HEK293T (cell line): Measurements from ENCODE around the gene FTL.

Experiments
- CTCF ChIA-PET: fragments of 350-600 bp; formaldehyde crosslinking; extraction: SDS; loops from one replicate; lab custom pipeline; 2021; ENCODE audit warnings: antibody characterized with exemption, inconsistent platforms; lab: Yijun Ruan, JAX
- POLR2A ChIA-PET: fragments of 350-600 bp; formaldehyde crosslinking; extraction: SDS; loops from one replicate; lab custom pipeline; 2020; ENCODE audit warnings: antibody characterized with exemption, inconsistent platforms; lab: Yijun Ruan, JAX
- DNase-seq: peaks from one replicate; pipeline ENCODE4 v3.0.0; 2012; ENCODE audit warnings: mixed read lengths; ENCODE audit errors: extremely low spot score
- ARNT ChIP-seq: fragments of 450-650 bp; IDR thresholded peaks from 2 replicates; pipeline ENCODE4 v1.6.1; 2017; ENCODE audit warnings: mild to moderate bottlenecking
- BHLHE40 ChIP-seq: fragments of 450-650 bp; IDR thresholded peaks from 2 replicates; pipeline ENCODE4 v1.6.1; 2016; ENCODE audit warnings: mild to moderate bottlenecking, moderate library complexity, borderline replicate concordance
- CTBP1 ChIP-seq: fragments of 450-650 bp; IDR thresholded peaks from 2 replicates; pipeline ENCODE4 v1.6.1; 2016; ENCODE audit warnings: borderline replicate concordance
- ELF4 ChIP-seq: fragments of 450-650 bp; IDR thresholded peaks from 2 replicates; pipeline ENCODE4 v1.6.1; 2017; ENCODE audit warnings: antibody characterized with exemption
- FOXA1 ChIP-seq: fragments of 450-650 bp; IDR thresholded peaks from 2 replicates; pipeline ENCODE4 v1.6.1; 2016; ENCODE audit warnings: mild to moderate bottlenecking
- FOXK2 ChIP-seq: fragments of 450-650 bp; IDR thresholded peaks from 2 replicates; pipeline ENCODE4 v1.6.1; 2016; ENCODE audit warnings: mild to moderate bottlenecking
- FOXM1 ChIP-seq: fragments of 450-650 bp; IDR thresholded peaks from 2 replicates; pipeline ENCODE4 v1.6.1; 2017; ENCODE audit warnings: mild to moderate bottlenecking, borderline replicate concordance
- HDGF ChIP-seq: fragments of 450-650 bp; IDR thresholded peaks from 2 replicates; pipeline ENCODE4 v1.6.1; 2017; ENCODE audit warnings: antibody characterized with exemption, borderline replicate concordance
- L3MBTL2 ChIP-seq: fragments of 450-650 bp; conservative IDR thresholded peaks from 2 replicates; pipeline ENCODE4 v1.6.1; 2016; ENCODE audit warnings: mild to moderate bottlenecking
- LEF1 ChIP-seq: fragments of 450-650 bp; IDR thresholded peaks from 2 replicates; pipeline ENCODE4 v1.6.1; 2017; ENCODE audit warnings: mild to moderate bottlenecking, borderline replicate concordance
- NFRKB ChIP-seq: fragments of 450-650 bp; IDR thresholded peaks from 2 replicates; pipeline ENCODE4 v1.6.1; 2016; ENCODE audit warnings: mild to moderate bottlenecking, moderate library complexity
- SP1 ChIP-seq: fragments of 450-650 bp; IDR thresholded peaks from 2 replicates; pipeline ENCODE4 v1.6.1; 2017
- SUZ12 ChIP-seq: fragments of 450-650 bp; IDR thresholded peaks from 2 replicates; pipeline ENCODE4 v1.6.1; 2016; ENCODE audit warnings: mild to moderate bottlenecking
- TARDBP ChIP-seq: fragments of 450-650 bp; IDR thresholded peaks from 2 replicates; pipeline ENCODE4 v1.6.1; 2016
- ZNF384 ChIP-seq: fragments of 450-650 bp; IDR thresholded peaks from 2 replicates; pipeline ENCODE4 v1.6.1; 2016
- TF ChIP-seq, protein P1 (sequence below): fragments of 450-650 bp; IDR thresholded peaks from 2 replicates; pipeline ENCODE4 v1.6.1; 2016

FTL gene

DNA sequence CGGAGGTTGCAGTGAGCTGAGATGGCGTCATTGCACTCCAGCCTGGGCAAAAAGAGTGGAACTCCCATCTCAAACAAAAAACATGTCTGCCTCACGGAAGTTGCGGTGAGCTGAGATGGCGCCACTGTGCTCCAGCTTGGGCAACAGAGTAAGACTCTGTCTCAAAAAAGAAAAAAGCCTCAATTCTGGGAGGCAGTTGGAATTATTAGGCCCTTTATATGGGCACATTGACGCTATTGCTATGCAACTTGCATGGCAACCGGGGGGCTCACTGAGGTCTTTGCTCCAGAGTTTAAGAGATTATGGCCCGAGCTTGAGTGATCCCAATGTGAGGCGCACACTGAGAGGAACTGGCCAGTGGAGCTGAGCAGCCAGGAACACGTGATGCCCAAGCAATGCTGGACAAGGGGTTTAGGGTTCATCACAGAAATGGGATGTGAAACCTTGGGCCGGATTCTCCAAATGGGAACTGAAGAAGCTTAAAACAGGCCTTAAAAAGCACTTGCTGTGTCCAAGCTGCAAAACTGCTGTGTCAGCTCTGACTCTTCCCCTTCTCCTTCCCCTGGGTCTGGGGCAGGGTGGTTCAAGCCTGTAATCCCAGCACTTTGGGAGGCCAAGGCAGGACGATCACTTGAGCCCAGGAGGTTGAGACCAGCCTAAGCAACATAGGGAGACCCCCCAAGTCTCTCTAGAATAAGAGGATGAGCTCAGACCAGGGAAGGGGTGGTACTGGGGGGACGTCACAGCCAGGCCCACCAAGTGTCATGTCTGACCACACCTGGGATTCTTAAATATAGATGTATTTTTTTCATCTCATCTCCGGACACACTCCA, 2.5 kb downstream of the FTL start:
- POLR2A ChIA-PET = interaction anchor here (0.7 to 1.8 kb wide), 4 partner anchors 14 to 96 kb away, joined by 3 to 7 read pairs (median 4); partner anchors contain the start of genes BAX, GYS1, PPP1R15A and RUVBL2
- CTCF ChIA-PET = no interaction called here
- DNase-seq = no peak
- no peak for TF ChIP-seq SP1

GRCh38 chr19:48968179-48968661, 3.1 kb downstream of the FTL start:
- TF ChIP-seq TARDBP = no peak
- TF ChIP-seq SP1 = no peak
- no peak for TF ChIP-seq CTBP1
- no peak for TF ChIP-seq FOXK2
- TF ChIP-seq ZNF384 = no peak
- TF ChIP-seq NFRKB = no peak
- no peak for TF ChIP-seq L3MBTL2
- TF ChIP-seq, protein P1, sequence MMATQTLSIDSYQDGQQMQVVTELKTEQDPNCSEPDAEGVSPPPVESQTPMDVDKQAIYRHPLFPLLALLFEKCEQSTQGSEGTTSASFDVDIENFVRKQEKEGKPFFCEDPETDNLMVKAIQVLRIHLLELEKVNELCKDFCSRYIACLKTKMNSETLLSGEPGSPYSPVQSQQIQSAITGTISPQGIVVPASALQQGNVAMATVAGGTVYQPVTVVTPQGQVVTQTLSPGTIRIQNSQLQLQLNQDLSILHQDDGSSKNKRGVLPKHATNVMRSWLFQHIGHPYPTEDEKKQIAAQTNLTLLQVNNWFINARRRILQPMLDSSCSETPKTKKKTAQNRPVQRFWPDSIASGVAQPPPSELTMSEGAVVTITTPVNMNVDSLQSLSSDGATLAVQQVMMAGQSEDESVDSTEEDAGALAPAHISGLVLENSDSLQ = no peak
- no peak for TF ChIP-seq BHLHE40
- TF ChIP-seq ELF4 = no peak
- no peak for TF ChIP-seq FOXM1
- TF ChIP-seq FOXA1 = no peak
- no peak for TF ChIP-seq HDGF
- TF ChIP-seq SUZ12 = no peak
- no peak for TF ChIP-seq ARNT
- no peak for TF ChIP-seq LEF1
- ChIA-PET POLR2A (interaction anchor here (1.2 to 1.8 kb wide), 3 partner anchors 14 to 96 kb away, joined by 4 to 7 read pairs (median 5); partner anchors contain the start of genes BAX, GYS1, PPP1R15A and RUVBL2), CTCF (no interaction called here)
- no peak for DNase-seq

- TF ChIP-seq ARNT (no peak), FOXM1 (no peak), BHLHE40 (no peak), SUZ12 (no peak), TARDBP (no peak), LEF1 (no peak)
- DNase-seq = no peak
- CTCF ChIA-PET = no interaction called here
- POLR2A ChIA-PET = interaction anchor here (1.4 to 1.5 kb wide), 2 partner anchors 35 to 97 kb away, joined by 4 to 5 read pairs; partner anchors contain the start of genes DHDH and PPP1R15A
Measured at GRCh38 chr19:48968813-48969218, 3.7 kb downstream of the FTL start.

- ChIA-PET POLR2A (interaction anchor here (0.7 to 1.8 kb wide), 3 partner anchors 15 to 97 kb away, joined by 3 to 13 read pairs (median 4); partner anchors contain the start of genes DHDH and PPP1R15A), CTCF (interaction anchor here (1.2 to 2.1 kb wide), 5 partner anchors 8 to 174 kb away, joined by 3 to 10 read pairs (median 7); partner anchors contain the start of genes GYS1 and RUVBL2)
- TF ChIP-seq FOXM1 = no peak
- TF ChIP-seq ELF4 = no peak
- TF ChIP-seq L3MBTL2 = no peak
- TF ChIP-seq, protein P1 = no peak
- TF ChIP-seq BHLHE40 = no peak
- no peak for TF ChIP-seq HDGF
- TF ChIP-seq LEF1 = no peak
- TF ChIP-seq ARNT = no peak
- no peak for TF ChIP-seq SUZ12
- TF ChIP-seq FOXK2 = no peak
- no peak for TF ChIP-seq ZNF384
- no peak for TF ChIP-seq TARDBP
- no peak for TF ChIP-seq NFRKB
- no peak for TF ChIP-seq CTBP1
- TF ChIP-seq FOXA1 = no peak
- no peak for TF ChIP-seq SP1
- no peak for DNase-seq
Measured at GRCh38 chr19:48969276-48970138, 4.4 kb downstream of the FTL start.

- ChIA-PET CTCF (interaction anchor here (0.6 to 2.1 kb wide), 16 partner anchors 9 to 259 kb away, joined by 3 to 10 read pairs (median 4); partner anchors contain the start of genes BAX, BCAT2, GYS1 and NUCB1), POLR2A (interaction anchor here (0.7 to 1.8 kb wide), 6 partner anchors 15 to 175 kb away, joined by 3 to 13 read pairs (median 4); partner anchors contain the start of genes BAX, DHDH, GYS1 and PPP1R15A)
- DNase-seq = no peak
- TF ChIP-seq ARNT = no peak
- no peak for TF ChIP-seq TARDBP
- no peak for TF ChIP-seq ELF4
- TF ChIP-seq HDGF = no peak
- TF ChIP-seq FOXA1 = no peak
- TF ChIP-seq, protein P1 = no peak
- no peak for TF ChIP-seq CTBP1
- no peak for TF ChIP-seq NFRKB
- no peak for TF ChIP-seq SUZ12
- no peak for TF ChIP-seq BHLHE40
- TF ChIP-seq LEF1 = no peak
- no peak for TF ChIP-seq L3MBTL2
- TF ChIP-seq ZNF384 = no peak
- no peak for TF ChIP-seq SP1
- TF ChIP-seq FOXK2 = no peak
- TF ChIP-seq FOXM1 = no peak
Measured at GRCh38 chr19:48970139-48970766, 5.1 kb downstream of the FTL start.
